AG10803 (cell line): Measurements from ENCODE around the gene ENKD1.

ENCODE experiments used
- DNase-seq: peaks from one replicate; pipeline ENCODE4 v3.0.0; 2010; ENCODE audit warnings: low read depth
- H3K4me3 ChIP-seq: 2 replicates; pipeline ENCODE4 v1.5.1; 2011; ENCODE audit warnings: mild to moderate bottlenecking, low read length, control low read depth
- CTCF ChIP-seq: conservative IDR thresholded peaks from 2 replicates; pipeline ENCODE4 v1.5.1; 2011; ENCODE audit warnings: mild to moderate bottlenecking, low read length, control low read depth, inconsistent platforms

Gene ENKD1

DNA sequence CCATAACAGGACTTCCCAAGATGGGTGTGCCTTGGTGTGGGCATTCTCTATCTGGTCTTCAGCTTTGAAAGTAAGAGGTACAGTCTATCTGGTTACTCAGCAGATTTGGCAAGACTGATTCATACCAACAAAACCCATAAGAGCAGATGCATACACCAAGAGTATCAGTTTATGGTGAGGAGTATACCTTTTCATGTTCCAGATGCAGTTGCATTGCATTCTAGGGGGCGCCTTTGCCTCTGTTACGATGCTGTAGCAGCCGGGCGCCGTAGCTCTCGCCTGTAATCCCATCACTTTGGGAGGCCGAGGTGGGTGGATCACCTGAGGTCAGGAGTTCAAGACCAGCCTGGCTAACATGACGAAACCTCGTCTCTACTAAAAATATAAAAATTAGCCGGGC lies 52.7 kb downstream of the ENKD1 start:
- H3K4me3 ChIP-seq = no peak overlapping the region
- DNase-seq = no peak
- no peak for TF ChIP-seq CTCF
